Stomach (tissue), 9 donors: Measurements from ENCODE around the gene FAM219A. TPM values are rescaled to one million over a fixed set of nuclear protein-coding genes. Genes with fewer than 3 reads are reported as not detected.

Experiments
- DNase-seq, 2 donors: peaks; one replicate each; pipeline versions ENCODE4 v3.0.0 to v3.0.0-alpha.2; 2013 to 2019
- H3K27ac ChIP-seq, 5 donors: fragments of 200-600 bp in 4 of 5; sonication (generic) in 4 of 5; one replicate each; pipeline ENCODE4 v1.5.1; 2013 to 2019; ENCODE audit warnings: mild to moderate bottlenecking in 1 of 5, moderate library complexity in 1 of 5
- H3K27me3 ChIP-seq, 3 donors: fragments of 200-600 bp; sonication (generic); one replicate each; pipeline ENCODE4 v1.5.1; 2017 to 2019; ENCODE audit warnings: mixed run types in 1 of 3
- H3K36me3 ChIP-seq, 4 donors: fragments of 200-600 bp; sonication (generic); 1 replicate in 3 of 4; 2 replicates in 1 of 4; pipeline ENCODE4 v1.5.1; 2016 to 2019
- H3K4me1 ChIP-seq, 4 donors: fragments of 200-600 bp; sonication (generic); one replicate each; pipeline ENCODE4 v1.5.1; 2016 to 2019
- H3K4me3 ChIP-seq, 4 donors: fragments of 200-600 bp; sonication (generic) in 3 of 4; one replicate each; pipeline ENCODE4 v1.5.1; 2016 to 2019; ENCODE audit warnings: mild to moderate bottlenecking in 1 of 4
- H3K9me3 ChIP-seq, 4 donors: fragments of 200-600 bp; sonication (generic); one replicate each; pipeline ENCODE4 v1.5.1; 2016 to 2019
- EP300 ChIP-seq: sonication (generic); formaldehyde crosslinking; IDR thresholded peaks from one replicate; pipeline ENCODE4 v1.6.1; 2017; ENCODE audit warnings: antibody characterized with exemption
- POLR2A ChIP-seq, 4 donors: fragments of 450-650 bp; IDR thresholded peaks; one replicate each; pipeline ENCODE4 v1.6.1; 2016; ENCODE audit warnings: antibody characterized with exemption in 4 of 4, control low read depth in 2 of 4, mild to moderate bottlenecking in 1 of 4, moderate library complexity in 1 of 4
- POLR2AphosphoS5 ChIP-seq, 3 donors: sonication (generic); formaldehyde crosslinking; IDR thresholded peaks; one replicate each; pipeline ENCODE4 v1.6.1; 2016; ENCODE audit warnings: antibody characterized with exemption in 3 of 3
- WGBS, 5 donors: extraction: QIAGEN DNeasy Blood & Tissue Kit in 3 of 5; methylation state at CpG; one replicate each; pipeline versions ENCODE4 v1.1.5 to v1.1.7; 2013 to 2018; 5-methylcytosine and 5-hydroxymethylcytosine counted together
- intact Hi-C: fragments of 100-400 bp; cut with DNase I; formaldehyde crosslinking; loops from one replicate; pipeline ENCODE4 v1.15.1; 2023; ENCODE audit warnings: low total_unique reads
- polyA plus RNA-seq, 3 donors: library from polyadenylated mRNA; stranded (reverse); fragments of 200-250 nt; gene quantifications; one replicate each; pipeline ENCODE4 v1.2.3, GENCODE V29; 2013
- total RNA-seq, 5 donors: library from RNA; depleted of rRNA; stranded (reverse); fragments of >200 nt; gene quantifications; one replicate each; pipeline versions ENCODE4 v1.1.0 to v1.2.3, GENCODE V29; 2014 to 2016
- TF ChIP-seq, protein P1 (sequence below), 7 experiments: fragments of 450-650 bp in 4 of 7; fragments of 200-600 bp in 3 of 7; sonication (generic) in 3 of 7; IDR thresholded peaks; one replicate each; pipeline ENCODE4 v1.5.1; 2016 to 2019; ENCODE audit warnings: antibody characterized with exemption in 7 of 7, control low read depth in 2 of 7, mild to moderate bottlenecking in 1 of 7
- donor health status: healthy with polysubstance abuse.
- donor health status: Bipolar disorder and iron deficiency.
- donor health status: healthy.

Gene FAM219A
- total and polyA plus RNA-seq, 8 donors: 2.3 to 12.1 (median 6.9) TPM

DNA sequence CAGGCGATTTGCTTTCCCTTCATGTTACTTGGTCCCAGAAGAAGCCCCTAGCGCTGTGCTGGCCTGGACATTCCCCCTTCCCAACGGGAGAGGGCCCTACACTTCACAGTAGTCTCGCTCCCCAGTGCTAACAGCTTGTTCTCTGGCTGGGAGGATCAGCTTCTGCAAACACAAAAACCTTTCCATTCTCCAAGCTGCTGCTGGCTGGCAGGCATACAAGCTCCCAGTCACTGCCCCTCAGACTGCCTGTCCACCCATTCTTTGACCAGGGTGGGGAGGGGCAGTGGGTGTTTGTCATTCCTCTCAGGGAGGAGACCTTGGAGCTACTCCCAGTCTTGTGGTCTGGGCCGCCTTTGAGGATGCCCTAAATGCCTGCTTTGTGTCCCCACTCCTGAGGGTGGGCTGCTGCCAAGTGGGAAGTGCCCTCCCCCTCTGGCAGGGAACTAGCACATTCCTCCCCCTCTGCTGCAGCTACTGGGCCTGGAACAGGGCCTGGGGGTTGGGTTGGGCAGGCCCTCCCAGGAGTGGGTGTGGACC, 43.6 kb upstream of the FAM219A start:
- TF ChIP-seq POLR2AphosphoS5 (IDR thresholded peaks at IDR 0.05) (peak in 1 of 3 donors; percentile 16), EP300 (no peak), POLR2A (IDR thresholded peaks at IDR 0.05) (no peak)
- TF ChIP-seq, protein P1, sequence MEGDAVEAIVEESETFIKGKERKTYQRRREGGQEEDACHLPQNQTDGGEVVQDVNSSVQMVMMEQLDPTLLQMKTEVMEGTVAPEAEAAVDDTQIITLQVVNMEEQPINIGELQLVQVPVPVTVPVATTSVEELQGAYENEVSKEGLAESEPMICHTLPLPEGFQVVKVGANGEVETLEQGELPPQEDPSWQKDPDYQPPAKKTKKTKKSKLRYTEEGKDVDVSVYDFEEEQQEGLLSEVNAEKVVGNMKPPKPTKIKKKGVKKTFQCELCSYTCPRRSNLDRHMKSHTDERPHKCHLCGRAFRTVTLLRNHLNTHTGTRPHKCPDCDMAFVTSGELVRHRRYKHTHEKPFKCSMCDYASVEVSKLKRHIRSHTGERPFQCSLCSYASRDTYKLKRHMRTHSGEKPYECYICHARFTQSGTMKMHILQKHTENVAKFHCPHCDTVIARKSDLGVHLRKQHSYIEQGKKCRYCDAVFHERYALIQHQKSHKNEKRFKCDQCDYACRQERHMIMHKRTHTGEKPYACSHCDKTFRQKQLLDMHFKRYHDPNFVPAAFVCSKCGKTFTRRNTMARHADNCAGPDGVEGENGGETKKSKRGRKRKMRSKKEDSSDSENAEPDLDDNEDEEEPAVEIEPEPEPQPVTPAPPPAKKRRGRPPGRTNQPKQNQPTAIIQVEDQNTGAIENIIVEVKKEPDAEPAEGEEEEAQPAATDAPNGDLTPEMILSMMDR (IDR thresholded peaks at IDR 0.05): peak in 1 of 7 experiments; percentile 12
- Histone ChIP-seq H3K27ac (peak overlapping the region in 2 of 5 donors; percentile 2 to 52), H3K36me3 (no peaks in the 10 kb centered on the region), H3K27me3 (peaks cover 0 to 8% (median 0%) of the 10 kb centered on the region in 3 donors), H3K4me3 (no peak overlapping the region), H3K4me1 (peaks cover 18 to 27% (median 21%) of the 10 kb centered on the region in 4 donors), H3K9me3 (no peaks in the 10 kb centered on the region)
- intact Hi-C loops: no loop called here
- WGBS, 5 donors: 11 to 27% (median 14%) methylated on average over 4 to 5 of the region's 5 CpGs
- DNase-seq: peak; percentile 61 to 86

DNA sequence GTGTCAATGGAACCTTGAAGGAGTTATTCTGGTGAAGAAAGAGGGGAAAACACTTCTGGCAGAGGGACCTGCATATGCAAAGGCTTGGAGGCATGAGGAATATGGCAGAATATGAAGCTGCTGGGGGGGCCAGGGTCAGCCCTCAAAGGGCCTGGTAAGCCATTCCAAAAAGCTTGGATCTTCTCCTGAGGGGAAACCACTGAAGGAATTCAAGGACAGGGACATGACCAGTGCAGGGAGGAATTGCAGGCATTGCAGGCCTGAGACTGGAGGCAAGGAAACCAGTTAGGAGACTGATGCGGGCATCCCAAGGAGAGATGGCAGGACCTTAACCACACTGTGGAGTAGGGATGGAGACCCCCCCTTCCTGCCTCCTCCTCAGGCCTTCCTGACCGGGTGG, 43.0 kb upstream of the FAM219A start:
- Histone ChIP-seq H3K36me3 (no peaks in the 10 kb centered on the region), H3K27ac (peak overlapping the region in 1 of 5 donors; percentile 52), H3K27me3 (peaks cover 0 to 8% (median 0%) of the 10 kb centered on the region in 3 donors), H3K4me1 (peaks cover 18 to 27% (median 21%) of the 10 kb centered on the region in 4 donors), H3K4me3 (no peak overlapping the region), H3K9me3 (no peaks in the 10 kb centered on the region)
- 46 to 50% (median 47%) methylated on average over 2 of the region's 2 CpGs for WGBS, 5 donors
- no peak for DNase-seq
- intact Hi-C loops: no loop called here
- TF ChIP-seq POLR2AphosphoS5 (IDR thresholded peaks at IDR 0.05) (no peak), EP300 (no peak), POLR2A (IDR thresholded peaks at IDR 0.05) (no peak)
- TF ChIP-seq, protein P1 (IDR thresholded peaks at IDR 0.05): no peak

DNA sequence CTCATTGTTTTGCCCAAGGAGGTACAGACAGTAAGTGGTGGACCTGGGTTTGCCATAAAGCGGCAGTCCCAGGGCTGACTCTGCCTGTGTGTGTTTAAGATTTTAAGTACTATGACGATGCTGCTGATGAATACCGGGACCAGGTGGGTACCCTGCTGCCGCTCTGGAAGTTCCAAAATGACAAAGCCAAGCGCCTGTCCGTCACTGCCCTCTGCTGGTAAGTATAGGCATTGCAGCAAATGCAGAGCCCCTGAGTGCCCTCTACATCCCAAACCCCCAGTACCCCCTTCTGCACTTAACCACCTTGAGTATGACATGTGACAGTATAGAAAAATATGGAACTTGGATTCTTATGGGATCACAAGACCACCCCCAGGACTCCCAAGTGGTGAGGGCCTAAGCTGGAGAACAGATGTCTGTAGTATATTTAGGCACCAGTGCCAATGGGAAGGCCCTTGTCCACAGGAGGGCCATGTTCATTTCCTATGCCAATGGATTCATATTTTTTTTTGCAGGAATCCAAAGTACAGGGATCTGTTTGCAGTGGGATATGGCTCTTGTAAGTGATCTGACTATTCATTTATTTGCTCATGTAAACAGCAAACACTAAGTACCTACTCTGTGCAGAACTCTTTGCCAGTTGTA, 42.4 kb upstream of the FAM219A start:
- H3K36me3 ChIP-seq: no peaks in the 10 kb centered on the region
- TF ChIP-seq EP300 (no peak), POLR2A (IDR thresholded peaks at IDR 0.05) (no peak), POLR2AphosphoS5 (IDR thresholded peaks at IDR 0.05) (no peak)
- TF ChIP-seq, protein P1 (IDR thresholded peaks at IDR 0.05): peak in 6 of 7 experiments; percentile 37 to 98 (median 94)
- peak; percentile 69 to 80 for DNase-seq
- H3K27me3 ChIP-seq: peaks cover 0 to 8% (median 0%) of the 10 kb centered on the region in 3 donors
- peaks cover 18 to 27% (median 21%) of the 10 kb centered on the region in 4 donors for H3K4me1 ChIP-seq
- WGBS, 5 donors: 0 to 3% (median 2%) methylated on average over 6 of the region's 6 CpGs
- H3K4me3 ChIP-seq: no peak overlapping the region
- intact Hi-C loops: no loop called here
- no peak overlapping the region for H3K27ac ChIP-seq
- H3K9me3 ChIP-seq: no peaks in the 10 kb centered on the region

DNA sequence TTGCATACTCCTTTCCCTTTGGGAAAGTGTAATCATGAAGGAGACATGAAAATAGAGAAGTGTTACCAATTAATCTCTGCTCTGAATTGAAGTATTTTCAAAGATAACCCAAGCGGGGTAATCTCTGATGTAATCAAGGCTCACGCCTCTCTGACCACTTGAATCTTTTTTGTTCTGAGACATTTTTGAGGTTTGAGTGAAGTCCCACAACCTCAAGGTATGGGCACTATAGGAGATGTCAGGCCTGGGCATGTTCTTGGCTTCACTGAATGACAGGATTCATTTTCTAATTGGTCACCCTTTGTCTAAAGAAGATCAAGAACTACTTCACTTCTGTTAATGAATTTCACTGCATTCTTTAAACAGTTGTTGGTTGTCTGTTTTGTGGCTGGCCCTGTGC, 40.7 kb upstream of the FAM219A start:
- no peaks in the 10 kb centered on the region for H3K9me3 ChIP-seq
- 45 to 77% (median 64%) methylated on average over 2 of the region's 2 CpGs for WGBS, 5 donors
- no peak overlapping the region for H3K4me3 ChIP-seq
- H3K4me1 ChIP-seq: peaks cover 18 to 27% (median 21%) of the 10 kb centered on the region in 4 donors
- intact Hi-C loops: loop anchor here (5.0 kb wide), 1 partner anchor 62 kb away; no protein-coding TSS in a partner anchor
- no peak for DNase-seq
- TF ChIP-seq, protein P1 (IDR thresholded peaks at IDR 0.05): no peak
- TF ChIP-seq POLR2AphosphoS5 (IDR thresholded peaks at IDR 0.05) (no peak), POLR2A (IDR thresholded peaks at IDR 0.05) (no peak), EP300 (no peak)
- H3K36me3 ChIP-seq: no peaks in the 10 kb centered on the region
- H3K27me3 ChIP-seq: peaks cover 0 to 17% (median 0%) of the 10 kb centered on the region in 3 donors
- no peak overlapping the region for H3K27ac ChIP-seq
